NCI-H2196 treated with DMSO at 0.1 percent for 48 hours (cell line): Measurements from ENCODE around the gene HSD3B2.

ENCODE experiments used
- DNase-seq: peaks from one replicate; lab custom pipeline; 2025; ENCODE audit not compliant: unreplicated experiment; lab: John Stamatoyannopoulos, UW

Gene HSD3B2

DNA sequence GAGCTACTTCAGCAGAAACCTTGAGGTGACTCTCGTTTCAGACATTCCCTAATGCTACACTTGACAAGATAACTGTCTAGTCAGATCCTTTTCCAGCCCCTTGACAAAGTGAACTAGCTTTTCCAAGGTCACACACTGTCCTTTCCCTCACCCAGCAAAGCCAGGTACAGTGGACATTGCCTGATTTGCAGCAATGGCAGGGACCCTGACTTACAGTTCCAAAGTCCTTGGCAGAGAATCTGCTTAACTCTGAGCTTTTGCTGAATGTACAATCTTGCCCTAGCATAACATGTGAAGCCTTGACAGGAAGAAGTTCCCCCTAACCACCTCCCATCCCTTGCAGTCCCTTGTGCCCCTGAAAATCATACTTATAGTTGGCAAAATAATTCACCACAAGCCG, 37.1 kb downstream of the HSD3B2 start:
- DNase-seq, result no peak

DNA sequence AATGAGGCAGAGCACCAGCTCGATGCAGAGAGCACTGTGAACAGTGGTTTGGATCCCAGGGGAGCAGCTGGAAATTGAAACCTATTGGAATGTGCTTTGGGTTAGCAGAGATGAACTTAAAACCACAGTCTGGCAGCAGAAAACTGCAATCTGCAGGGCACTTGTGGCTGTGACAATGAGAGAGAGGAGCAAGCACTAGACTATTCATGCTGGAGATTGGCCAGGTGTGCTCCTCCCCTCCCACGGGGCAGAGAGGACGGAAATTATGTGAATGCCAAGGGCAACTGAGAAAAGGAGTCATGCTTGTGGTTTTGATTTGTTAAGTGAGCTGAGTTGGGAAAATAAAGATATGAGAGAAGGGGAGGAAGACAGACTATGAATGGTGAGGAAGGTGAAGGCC, 38.1 kb downstream of the HSD3B2 start:
- no peak for DNase-seq

DNA sequence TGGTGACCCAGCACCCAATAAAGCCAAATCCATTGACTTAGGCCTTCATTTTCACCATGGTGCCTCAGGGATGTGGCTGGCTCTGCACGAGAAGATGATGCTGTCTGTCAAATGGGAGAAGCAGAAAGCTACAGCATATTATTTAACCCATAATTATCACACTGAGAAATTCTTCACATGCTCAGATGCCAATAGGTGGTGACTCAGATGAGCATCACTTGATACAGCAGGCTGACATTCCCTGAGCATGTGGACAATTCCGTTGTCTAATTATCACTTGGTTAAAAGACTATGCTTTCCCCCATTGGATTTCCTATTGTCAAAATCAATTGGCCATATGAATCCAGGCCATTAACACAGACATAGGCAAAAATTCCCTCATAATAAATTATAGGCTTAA, 48.0 kb downstream of the HSD3B2 start:
- DNase-seq, result no peak

DNA sequence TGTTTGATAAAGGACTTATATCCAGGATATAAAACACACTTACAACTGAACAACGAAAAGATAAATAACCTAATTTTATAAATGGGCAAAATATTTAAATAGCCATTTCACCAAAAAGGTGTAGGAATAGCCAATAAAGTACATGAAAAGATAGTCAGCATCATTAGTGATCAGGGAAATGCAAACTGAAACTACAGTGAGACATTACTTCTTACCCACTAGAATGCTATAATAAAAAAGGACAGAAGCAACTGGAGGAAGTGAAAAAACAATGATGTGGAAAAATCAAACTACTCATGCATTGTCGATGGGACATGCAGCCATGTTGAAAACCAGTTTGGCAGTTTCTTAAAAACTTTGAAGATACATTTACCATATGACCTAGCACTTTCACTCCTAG, 48.6 kb downstream of the HSD3B2 start:
- no peak for DNase-seq

DNA sequence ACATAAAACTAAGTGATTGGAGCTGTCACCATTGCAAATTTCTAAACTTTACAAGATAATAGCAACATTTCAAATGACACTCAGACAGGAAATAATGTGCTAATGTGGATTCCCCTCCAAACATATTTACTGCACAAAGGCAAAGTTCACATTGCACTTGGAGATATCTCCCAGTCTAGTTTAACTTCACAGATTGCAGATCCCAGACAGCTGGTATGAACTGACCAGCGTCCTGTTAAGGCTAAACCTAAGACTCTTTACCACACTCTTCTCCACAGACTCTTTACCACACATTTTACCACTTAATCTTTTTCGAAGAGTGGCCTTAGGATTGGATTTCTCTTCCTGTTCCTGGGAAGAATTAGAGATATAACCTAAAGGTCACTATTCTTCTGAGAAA, 51.5 kb downstream of the HSD3B2 start:
- no peak for DNase-seq

DNA sequence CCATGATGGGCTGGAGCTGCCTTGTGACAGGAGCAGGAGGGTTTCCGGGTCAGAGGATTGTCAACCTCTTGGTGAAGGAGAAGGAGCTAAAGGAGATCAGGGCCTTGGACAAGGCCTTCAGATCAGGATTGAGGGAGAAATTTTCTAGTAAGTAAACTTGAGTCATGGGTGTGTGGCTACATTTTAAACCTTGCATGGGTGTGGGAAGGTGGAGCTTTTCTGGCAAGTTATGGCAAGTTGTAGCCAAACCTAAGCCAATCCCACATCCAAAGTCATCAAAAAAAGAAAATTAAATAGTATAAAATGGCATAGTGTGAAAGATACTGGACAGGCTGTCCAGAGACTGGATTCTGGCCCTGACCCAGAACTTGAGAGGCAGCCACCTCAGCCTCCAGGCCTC, 52.3 kb downstream of the HSD3B2 start:
- no peak for DNase-seq

DNA sequence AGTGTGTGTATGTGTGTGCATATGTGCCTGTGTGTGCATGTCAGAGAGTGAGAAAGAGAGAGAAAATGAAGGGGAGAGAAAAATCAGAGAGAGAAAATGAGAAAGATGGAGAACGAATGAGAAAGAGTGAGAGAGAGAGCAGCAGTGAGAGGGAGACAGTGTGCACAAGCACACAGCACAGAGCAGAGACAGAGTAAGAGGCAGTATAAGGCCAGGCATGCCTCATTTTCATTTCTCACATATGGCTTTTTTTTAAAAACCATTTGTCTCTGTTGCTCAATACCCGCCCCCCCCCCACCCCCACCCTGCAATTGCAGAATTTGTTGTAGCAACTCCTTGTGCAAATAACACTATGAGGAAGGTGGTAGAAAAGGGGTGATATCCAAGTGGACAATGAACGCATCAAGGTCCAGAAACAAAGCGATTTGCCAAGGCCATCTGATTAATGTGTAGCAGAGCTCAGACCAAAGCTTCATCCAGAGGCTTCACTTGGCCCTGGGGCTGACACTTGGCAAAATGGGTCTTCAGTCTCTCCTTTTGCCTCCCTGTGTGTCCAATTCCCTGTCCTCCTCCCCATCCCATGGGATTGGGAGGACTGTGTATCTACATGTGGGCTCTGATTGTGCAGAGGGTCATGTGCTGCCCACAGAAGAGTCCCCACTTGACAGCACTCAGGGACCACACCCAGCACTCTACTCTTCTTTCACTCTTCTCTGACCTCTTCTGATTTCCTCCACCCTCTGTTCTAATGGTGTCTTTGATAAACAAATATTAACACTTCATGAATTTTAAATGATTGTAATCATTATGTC, 53.1 kb downstream of the HSD3B2 start:
- DNase-seq, result no peak

DNA sequence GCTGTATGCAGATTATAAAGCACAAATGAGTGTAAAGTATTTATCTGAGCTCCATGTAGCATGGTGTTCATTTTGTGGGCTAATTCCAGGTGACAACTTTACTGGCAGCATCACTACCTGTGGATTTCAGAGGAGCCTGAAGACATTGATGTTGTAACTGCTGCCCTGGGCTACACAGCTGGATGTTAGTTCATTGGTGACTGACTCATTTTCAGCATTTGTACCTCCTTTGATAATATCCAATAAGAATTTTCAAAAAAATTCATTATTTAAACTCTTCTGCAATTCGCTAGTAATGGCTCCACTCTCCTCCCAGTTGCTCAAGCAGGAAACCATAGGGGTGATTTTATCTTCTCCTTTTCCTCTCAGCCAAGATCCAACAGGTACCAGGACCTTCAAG, 54.8 kb downstream of the HSD3B2 start:
- no peak for DNase-seq

DNA sequence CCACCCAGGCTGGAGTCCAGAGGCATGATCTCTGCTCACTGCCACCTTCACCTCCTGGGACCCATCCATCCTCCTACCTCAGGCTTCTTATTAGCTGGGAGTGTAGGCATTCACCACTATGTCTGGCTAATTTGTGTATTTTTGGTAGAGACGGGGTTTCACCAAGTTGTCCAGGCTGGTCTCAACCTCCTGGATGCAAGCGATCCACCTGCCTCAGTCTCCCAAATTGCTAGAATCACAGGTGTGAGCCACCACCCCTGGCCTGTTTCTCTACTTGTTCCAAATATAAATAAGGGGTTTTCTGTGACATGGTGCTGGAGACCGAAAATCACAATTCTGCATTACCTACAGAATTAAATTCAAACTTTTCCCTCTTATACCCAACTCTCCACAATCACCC, 55.4 kb downstream of the HSD3B2 start:
- no peak for DNase-seq

DNA sequence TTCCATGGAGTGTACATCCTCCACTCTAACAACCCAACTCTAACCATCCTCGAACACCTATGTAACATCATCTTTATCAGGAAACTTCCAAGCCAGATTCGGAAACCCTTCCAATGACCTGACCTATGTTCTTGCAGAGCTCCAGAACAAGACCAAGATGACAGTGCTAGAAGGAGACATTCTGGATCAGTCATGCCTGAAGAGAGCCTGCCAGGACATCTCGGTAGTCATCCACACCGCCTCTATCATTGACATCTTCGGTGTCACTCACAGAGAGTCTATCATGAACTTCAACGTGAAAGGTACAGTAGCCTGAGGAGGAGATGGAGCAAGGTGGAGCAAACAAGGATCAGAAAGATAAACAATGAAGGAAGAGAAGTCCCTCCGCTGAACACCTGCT, 56.0 kb downstream of the HSD3B2 start:
- no peak for DNase-seq

DNA sequence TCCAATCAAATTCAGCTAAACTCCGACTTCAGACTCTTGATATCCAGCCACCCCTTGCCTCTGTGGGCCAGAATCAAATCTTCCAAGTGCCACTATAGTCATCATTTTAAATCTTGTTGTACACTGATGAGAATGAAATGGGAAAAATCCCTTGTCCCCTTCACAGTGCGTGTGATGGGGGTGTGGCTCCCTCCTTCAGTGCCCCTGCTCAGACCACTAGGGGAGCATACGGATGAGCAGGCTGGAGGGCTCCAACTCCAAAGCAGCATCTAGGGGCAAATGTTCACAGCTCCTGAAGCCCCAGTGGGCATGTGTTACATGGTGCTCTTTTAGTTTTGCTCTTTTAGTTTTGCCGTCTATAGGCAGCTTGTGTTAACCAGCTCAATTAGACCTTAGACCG, 56.6 kb downstream of the HSD3B2 start:
- DNase-seq, result no peak

DNA sequence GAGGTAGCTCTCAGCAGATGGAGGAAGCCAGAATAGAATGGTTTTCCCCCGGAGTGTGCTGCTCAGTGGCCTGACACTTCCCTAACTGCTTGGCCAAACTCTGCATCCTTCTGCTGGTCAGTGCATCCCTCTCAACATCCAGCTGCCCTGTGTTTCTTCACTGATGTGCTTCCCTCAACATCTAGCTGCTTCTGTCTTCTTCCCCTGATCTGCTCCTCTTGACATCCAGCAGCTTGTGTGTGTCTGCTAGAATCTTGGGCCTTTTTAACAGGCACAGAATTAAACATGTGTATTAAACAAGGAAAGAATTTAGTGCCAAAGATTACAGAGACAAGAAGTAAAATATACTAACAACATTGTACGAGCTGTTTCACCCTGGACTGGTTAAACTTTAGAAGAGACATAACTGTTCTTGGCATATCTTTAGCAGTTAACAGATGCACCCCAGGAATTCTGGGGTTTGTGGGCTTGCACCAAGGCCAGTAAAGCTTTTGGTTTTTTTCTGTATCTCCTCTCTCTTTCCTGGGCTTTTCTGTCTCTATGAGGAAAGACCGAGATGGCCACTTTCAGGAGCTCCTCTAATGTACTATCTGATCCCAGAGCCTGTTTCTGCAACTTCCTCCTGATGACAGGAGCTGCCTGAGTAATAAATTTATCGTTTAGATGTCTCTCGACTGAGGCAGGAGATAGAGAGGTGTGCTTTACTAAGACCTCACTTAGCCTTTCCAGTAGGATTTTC, 57.3 kb downstream of the HSD3B2 start:
- DNase-seq, result no peak
